Trophoblast cell (in vitro differentiated cells and primary cell): ENCODE data around the gene OSCP1.

Source experiments
- DNase-seq, 2 donors: peaks; one replicate each; pipeline ENCODE4 v3.0.0-alpha.2; 2016
- H2AFZ ChIP-seq: 2 replicates; pipeline ENCODE4 v1.6.1; 2013; ENCODE audit warnings: low read length, moderate library complexity, mild to moderate bottlenecking; ENCODE audit not compliant: insufficient read depth, poor library complexity
- H2AK5ac ChIP-seq: 2 replicates; pipeline ENCODE4 v1.6.1; 2013; ENCODE audit warnings: mild to moderate bottlenecking, low read length
- H2BK120ac ChIP-seq: 2 replicates; pipeline ENCODE4 v1.6.1; 2013; ENCODE audit warnings: low read length, mild to moderate bottlenecking, moderate library complexity; ENCODE audit not compliant: insufficient read depth, poor library complexity
- H2BK12ac ChIP-seq: 2 replicates; pipeline ENCODE4 v1.6.1; 2013; ENCODE audit warnings: mild to moderate bottlenecking, low read length, moderate library complexity
- H2BK5ac ChIP-seq: 2 replicates; pipeline ENCODE4 v1.6.1; 2013; ENCODE audit warnings: low read length, low read depth, moderate library complexity, mild to moderate bottlenecking; ENCODE audit not compliant: poor library complexity
- H3K14ac ChIP-seq: 2 replicates; pipeline ENCODE4 v1.6.1; 2013; ENCODE audit warnings: mild to moderate bottlenecking, low read length
- H3K18ac ChIP-seq: 2 replicates; pipeline ENCODE4 v1.6.1; 2013; ENCODE audit warnings: mild to moderate bottlenecking, low read length
- H3K23ac ChIP-seq: 2 replicates; pipeline ENCODE4 v1.6.1; 2013; ENCODE audit warnings: low read length
- H3K27ac ChIP-seq: 2 replicates; pipeline ENCODE4 v1.5.1; 2013; ENCODE audit warnings: low read depth, mild to moderate bottlenecking, inconsistent platforms, low read length, moderate library complexity
- H3K27me3 ChIP-seq: 2 replicates; pipeline ENCODE4 v1.6.1; 2013; ENCODE audit warnings: inconsistent platforms, mild to moderate bottlenecking, low read length, moderate library complexity; ENCODE audit not compliant: insufficient read depth
- H3K36me3 ChIP-seq, 2 experiments: 1 replicate in 1 of 2; 2 replicates in 1 of 2; pipeline ENCODE4 v1.6.1; 2013; ENCODE audit warnings: low read length in 2 of 2, mild to moderate bottlenecking in 2 of 2, moderate library complexity in 1 of 2; ENCODE audit not compliant: insufficient read depth in 2 of 2, control insufficient read depth in 1 of 2
- H3K4ac ChIP-seq: 2 replicates; pipeline ENCODE4 v1.6.1; 2013; ENCODE audit warnings: low read depth, mild to moderate bottlenecking, low read length, moderate library complexity
- H3K4me1 ChIP-seq, 2 experiments: 1 replicate in 1 of 2; 2 replicates in 1 of 2; pipeline ENCODE4 v1.6.1; 2013; ENCODE audit warnings: low read length in 2 of 2, mild to moderate bottlenecking in 2 of 2, moderate library complexity in 1 of 2; ENCODE audit not compliant: insufficient read depth in 2 of 2, control insufficient read depth in 1 of 2
- H3K4me2 ChIP-seq: 2 replicates; pipeline ENCODE4 v1.6.1; 2013; ENCODE audit warnings: inconsistent platforms, mild to moderate bottlenecking, low read length, moderate library complexity
- H3K4me3 ChIP-seq: 2 replicates; pipeline ENCODE4 v1.5.1; 2013; ENCODE audit warnings: mild to moderate bottlenecking, low read depth, low read length, inconsistent platforms
- H3K79me1 ChIP-seq: one replicate; pipeline ENCODE4 v1.6.1; 2013; ENCODE audit warnings: low read length
- H3K79me2 ChIP-seq: 2 replicates; pipeline ENCODE4 v1.6.1; 2013; ENCODE audit warnings: low read length, mild to moderate bottlenecking; ENCODE audit not compliant: control insufficient read depth, insufficient read depth, poor library complexity
- H3K9ac ChIP-seq: 2 replicates; pipeline ENCODE4 v1.6.1; 2013; ENCODE audit warnings: mild to moderate bottlenecking, low read length
- H3K9me3 ChIP-seq: 2 replicates; pipeline ENCODE4 v1.6.1; 2013; ENCODE audit warnings: low read depth, mild to moderate bottlenecking, control low read depth, inconsistent platforms, low read length; ENCODE audit not compliant: insufficient read depth
- H4K12ac ChIP-seq: 2 replicates; pipeline ENCODE4 v1.6.1; 2013; ENCODE audit warnings: low read depth, mild to moderate bottlenecking, low read length, moderate library complexity
- H4K8ac ChIP-seq: 2 replicates; pipeline ENCODE4 v1.6.1; 2013; ENCODE audit warnings: low read depth, mild to moderate bottlenecking, low read length, moderate library complexity
- H4K91ac ChIP-seq: one replicate; pipeline ENCODE4 v1.6.1; 2013; ENCODE audit warnings: low read depth, mild to moderate bottlenecking, low read length, moderate library complexity
- WGBS: extraction: QIAGEN DNeasy Blood & Tissue Kit; methylation state at CpG from one replicate; pipeline ENCODE4 v1.1.7; 2013; ENCODE audit warnings: missing lambda C conversion rate; ENCODE audit not compliant: insufficient read length, insufficient coverage; ENCODE audit errors: extremely low coverage; 5-methylcytosine and 5-hydroxymethylcytosine counted together

The OSCP1 gene

GRCh38 chr1:36400514-36400824 lies 49.8 kb downstream of the OSCP1 start:
- DNase-seq: no peak
- Histone ChIP-seq H3K23ac (no peak overlapping the region), H3K4me1 (peaks cover 10 to 14% of the 10 kb centered on the region in 2 experiments), H3K27ac (peak overlapping the region; percentile 47), H3K4me3 (no peak overlapping the region), H3K18ac (peak overlapping the region; percentile 43), H3K9me3 (no peaks in the 10 kb centered on the region), H3K4ac (peak overlapping the region; percentile 7), H3K79me1 (peaks cover 18% of the 10 kb centered on the region), H4K12ac (peak overlapping the region; percentile 76), H4K8ac (peak overlapping the region; percentile 84), H2AK5ac (peak overlapping the region; percentile 89), H2BK5ac (peak overlapping the region; percentile 35), H3K79me2 (peaks cover 7% of the 10 kb centered on the region), H3K4me2 (peak overlapping the region; percentile 37), H2BK12ac (peak overlapping the region; percentile 33), H3K27me3 (no peaks in the 10 kb centered on the region), H4K91ac (peak overlapping the region; percentile 52), H3K14ac (peak overlapping the region; percentile 71), H2BK120ac (peak overlapping the region; percentile 20), H2AFZ (peak overlapping the region; percentile 72), H3K36me3 (no peaks in the 10 kb centered on the region), H3K9ac (no peak overlapping the region)
- WGBS: no CpG with 5 or more reads among the region's 10 CpGs

- H3K27me3 ChIP-seq: no peaks in the 10 kb centered on the region
- no peak overlapping the region for H3K18ac ChIP-seq
- H3K4ac ChIP-seq: no peak overlapping the region
- H3K4me3 ChIP-seq: no peak overlapping the region
- H3K23ac ChIP-seq: no peak overlapping the region
- H4K8ac ChIP-seq: no peak overlapping the region
- H3K9ac ChIP-seq: no peak overlapping the region
- no peak overlapping the region for H4K12ac ChIP-seq
- H2BK12ac ChIP-seq: no peak overlapping the region
- no peak overlapping the region for H2AK5ac ChIP-seq
- peaks cover 18% of the 10 kb centered on the region for H3K79me1 ChIP-seq
- peaks cover 6% of the 10 kb centered on the region in 2 experiments for H3K36me3 ChIP-seq
- WGBS: no CpG with 5 or more reads among the region's 7 CpGs
- H2BK5ac ChIP-seq: no peak overlapping the region
- no peak for DNase-seq
- peaks cover 7% of the 10 kb centered on the region for H3K79me2 ChIP-seq
- no peak overlapping the region for H4K91ac ChIP-seq
- H3K9me3 ChIP-seq: peaks cover 3% of the 10 kb centered on the region
- H2BK120ac ChIP-seq: no peak overlapping the region
- H3K4me1 ChIP-seq: peaks cover 10 to 14% of the 10 kb centered on the region in 2 experiments
- no peak overlapping the region for H2AFZ ChIP-seq
- no peak overlapping the region for H3K14ac ChIP-seq
- H3K4me2 ChIP-seq: peak overlapping the region; percentile 78
- H3K27ac ChIP-seq: no peak overlapping the region
Measured at GRCh38 chr1:36398370-36398977, 51.8 kb downstream of the OSCP1 start.

GRCh38 chr1:36397378-36398230 lies 52.6 kb downstream of the OSCP1 start, which contains the start of gene LSM10:
Gene LSM10 (minus strand): TSS chr1:36397908. CDS start chr1:36394129, 3,779 bp downstream.
- Histone ChIP-seq H3K23ac (no peak within 1 kb of the TSS), H3K9ac (peak within 1 kb of the TSS; percentile 72), H2BK12ac (no peak within 1 kb of the TSS), H3K4me3 (peak within 1 kb of the TSS; percentile 85), H2BK5ac (peak within 1 kb of the TSS; percentile 28), H3K4me2 (peak within 1 kb of the TSS; percentile 78), H3K79me2 (peaks cover 7% of the 10 kb centered on the region), H3K9me3 (peaks cover 3% of the 10 kb centered on the region), H2AFZ (peak within 1 kb of the TSS; percentile 19), H4K8ac (peak within 1 kb of the TSS; percentile 83), H4K12ac (peak within 1 kb of the TSS; percentile 29), H3K27me3 (no peaks in the 10 kb centered on the region), H3K4ac (peak within 1 kb of the TSS; percentile 4), H3K36me3 (peaks cover 13% of the 10 kb centered on the region in 2 experiments), H3K4me1 (peaks cover 10 to 14% of the 10 kb centered on the region in 2 experiments), H3K14ac (peak within 1 kb of the TSS; percentile 41), H4K91ac (peak within 1 kb of the TSS; percentile 68), H3K18ac (peak within 1 kb of the TSS; percentile 87), H3K27ac (peak within 1 kb of the TSS; percentile 80), H2BK120ac (peak within 1 kb of the TSS; percentile 23), H2AK5ac (peak within 1 kb of the TSS; percentile 16), H3K79me1 (peaks cover 18% of the 10 kb centered on the region)
- no CpG with 5 or more reads among the region's 60 CpGs for WGBS
- DNase-seq: peak; percentile 97 to 99

GRCh38 chr1:36397083-36397377 lies 53.2 kb downstream of the OSCP1 start:
- H3K4me1 ChIP-seq: peaks cover 10 to 12% of the 10 kb centered on the region in 2 experiments
- H3K27me3 ChIP-seq: no peaks in the 10 kb centered on the region
- peaks cover 17% of the 10 kb centered on the region in 2 experiments for H3K36me3 ChIP-seq
- peaks cover 3% of the 10 kb centered on the region for H3K9me3 ChIP-seq
- H3K14ac ChIP-seq: peak overlapping the region; percentile 41
- H2BK120ac ChIP-seq: peak overlapping the region; percentile 23
- peak overlapping the region; percentile 73 for H3K4me2 ChIP-seq
- H2AFZ ChIP-seq: peak overlapping the region; percentile 19
- H3K79me1 ChIP-seq: peaks cover 17% of the 10 kb centered on the region
- no CpG with 5 or more reads among the region's 5 CpGs for WGBS
- H4K91ac ChIP-seq: peak overlapping the region; percentile 68
- peak overlapping the region; percentile 85 for H3K4me3 ChIP-seq
- H4K12ac ChIP-seq: peak overlapping the region; percentile 29
- no peak for DNase-seq
- peak overlapping the region; percentile 87 for H3K18ac ChIP-seq
- H3K79me2 ChIP-seq: peaks cover 7% of the 10 kb centered on the region
- H4K8ac ChIP-seq: peak overlapping the region; percentile 83
- peak overlapping the region; percentile 80 for H3K27ac ChIP-seq
- peak overlapping the region; percentile 16 for H2AK5ac ChIP-seq
- H3K4ac ChIP-seq: peak overlapping the region; percentile 4
- peak overlapping the region; percentile 28 for H2BK5ac ChIP-seq
- H3K9ac ChIP-seq: peak overlapping the region; percentile 72
- no peak overlapping the region for H3K23ac ChIP-seq
- no peak overlapping the region for H2BK12ac ChIP-seq
